ENCODE results near the gene FMNL2. TPM values are rescaled to one million over a fixed set of nuclear protein-coding genes. Genes with fewer than 3 reads are reported as not detected.

The FMNL2 gene
- total and polyA plus RNA-seq, 4 donors = 1.5 to 9.3 (median 5.1) TPM

- TF ChIP-seq TAF1 (conservative IDR thresholded peaks at IDR 0.05) = no peak
These were observed 40.2 kb downstream of the FMNL2 start (continued) for GRCh38 chr2:152375174-152375573.

DNA sequence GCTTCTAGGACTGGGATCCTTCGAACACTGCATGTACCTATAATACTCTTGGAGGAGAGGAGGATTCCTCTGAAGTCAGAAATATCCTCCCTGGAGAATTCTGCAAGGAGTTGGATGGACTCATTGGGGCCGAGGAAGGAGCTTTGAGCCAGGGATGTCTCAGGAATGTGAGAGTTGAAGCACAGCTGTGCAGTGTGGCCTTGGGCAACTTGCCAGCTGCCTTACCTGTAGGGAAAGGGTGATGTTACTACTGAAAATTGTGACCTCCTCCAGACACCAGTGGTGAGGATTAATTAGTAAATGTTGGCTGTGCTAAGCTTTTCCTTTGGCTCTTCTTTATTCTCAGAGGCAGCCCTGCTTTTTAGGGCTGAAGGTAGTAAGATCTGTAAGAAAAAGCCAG is 41.4 kb downstream of the FMNL2 start:
- Histone ChIP-seq H3K9ac (ENCODE audit: low read depth in 1 of 2, low read length in 2 of 2) (no peak overlapping the region), H3K4me1 (ENCODE audit: control insufficient read depth in 4 of 4, insufficient read depth in 4 of 4, low read length in 3 of 4) (peaks cover 0 to 1% (median 0%) of the 10 kb centered on the region in 4 donors), H3K4me3 (ENCODE audit: low read depth in 1 of 3, low read length in 3 of 3) (no peak overlapping the region), H3K27ac (ENCODE audit: low read depth in 1 of 2, low read length in 2 of 2) (no peak overlapping the region), H3K36me3 (ENCODE audit: control insufficient read depth in 4 of 4, insufficient read depth in 3 of 4, low read depth in 1 of 4, low read length in 3 of 4) (no peaks in the 10 kb centered on the region), H3K27me3 (ENCODE audit: control insufficient read depth in 4 of 4, insufficient read depth in 4 of 4, low read length in 3 of 4) (no peaks in the 10 kb centered on the region), H3K9me3 (ENCODE audit: control insufficient read depth in 4 of 4, low read length in 3 of 4) (no peaks in the 10 kb centered on the region)
- no peak for DNase-seq (ENCODE audit: low spot score)
- WGBS = 87% methylated on average over 2 of the region's 2 CpGs
- TF ChIP-seq RAD21 (IDR thresholded peaks at IDR 0.05) = no peak
- TF ChIP-seq NR2F2 (IDR thresholded peaks at IDR 0.05) = no peak
- TF ChIP-seq, protein P1, sequence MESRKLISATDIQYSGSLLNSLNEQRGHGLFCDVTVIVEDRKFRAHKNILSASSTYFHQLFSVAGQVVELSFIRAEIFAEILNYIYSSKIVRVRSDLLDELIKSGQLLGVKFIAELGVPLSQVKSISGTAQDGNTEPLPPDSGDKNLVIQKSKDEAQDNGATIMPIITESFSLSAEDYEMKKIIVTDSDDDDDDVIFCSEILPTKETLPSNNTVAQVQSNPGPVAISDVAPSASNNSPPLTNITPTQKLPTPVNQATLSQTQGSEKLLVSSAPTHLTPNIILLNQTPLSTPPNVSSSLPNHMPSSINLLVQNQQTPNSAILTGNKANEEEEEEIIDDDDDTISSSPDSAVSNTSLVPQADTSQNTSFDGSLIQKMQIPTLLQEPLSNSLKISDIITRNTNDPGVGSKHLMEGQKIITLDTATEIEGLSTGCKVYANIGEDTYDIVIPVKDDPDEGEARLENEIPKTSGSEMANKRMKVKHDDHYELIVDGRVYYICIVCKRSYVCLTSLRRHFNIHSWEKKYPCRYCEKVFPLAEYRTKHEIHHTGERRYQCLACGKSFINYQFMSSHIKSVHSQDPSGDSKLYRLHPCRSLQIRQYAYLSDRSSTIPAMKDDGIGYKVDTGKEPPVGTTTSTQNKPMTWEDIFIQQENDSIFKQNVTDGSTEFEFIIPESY (IDR thresholded peaks at IDR 0.05) = no peak
- TF ChIP-seq, protein P2, sequence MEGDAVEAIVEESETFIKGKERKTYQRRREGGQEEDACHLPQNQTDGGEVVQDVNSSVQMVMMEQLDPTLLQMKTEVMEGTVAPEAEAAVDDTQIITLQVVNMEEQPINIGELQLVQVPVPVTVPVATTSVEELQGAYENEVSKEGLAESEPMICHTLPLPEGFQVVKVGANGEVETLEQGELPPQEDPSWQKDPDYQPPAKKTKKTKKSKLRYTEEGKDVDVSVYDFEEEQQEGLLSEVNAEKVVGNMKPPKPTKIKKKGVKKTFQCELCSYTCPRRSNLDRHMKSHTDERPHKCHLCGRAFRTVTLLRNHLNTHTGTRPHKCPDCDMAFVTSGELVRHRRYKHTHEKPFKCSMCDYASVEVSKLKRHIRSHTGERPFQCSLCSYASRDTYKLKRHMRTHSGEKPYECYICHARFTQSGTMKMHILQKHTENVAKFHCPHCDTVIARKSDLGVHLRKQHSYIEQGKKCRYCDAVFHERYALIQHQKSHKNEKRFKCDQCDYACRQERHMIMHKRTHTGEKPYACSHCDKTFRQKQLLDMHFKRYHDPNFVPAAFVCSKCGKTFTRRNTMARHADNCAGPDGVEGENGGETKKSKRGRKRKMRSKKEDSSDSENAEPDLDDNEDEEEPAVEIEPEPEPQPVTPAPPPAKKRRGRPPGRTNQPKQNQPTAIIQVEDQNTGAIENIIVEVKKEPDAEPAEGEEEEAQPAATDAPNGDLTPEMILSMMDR (IDR thresholded peaks at IDR 0.05; ENCODE audit: low read depth, low read length, missing input control) = no peak
- TF ChIP-seq HNF4A (conservative IDR thresholded peaks at IDR 0.05) = no peak
- TF ChIP-seq, protein P3, sequence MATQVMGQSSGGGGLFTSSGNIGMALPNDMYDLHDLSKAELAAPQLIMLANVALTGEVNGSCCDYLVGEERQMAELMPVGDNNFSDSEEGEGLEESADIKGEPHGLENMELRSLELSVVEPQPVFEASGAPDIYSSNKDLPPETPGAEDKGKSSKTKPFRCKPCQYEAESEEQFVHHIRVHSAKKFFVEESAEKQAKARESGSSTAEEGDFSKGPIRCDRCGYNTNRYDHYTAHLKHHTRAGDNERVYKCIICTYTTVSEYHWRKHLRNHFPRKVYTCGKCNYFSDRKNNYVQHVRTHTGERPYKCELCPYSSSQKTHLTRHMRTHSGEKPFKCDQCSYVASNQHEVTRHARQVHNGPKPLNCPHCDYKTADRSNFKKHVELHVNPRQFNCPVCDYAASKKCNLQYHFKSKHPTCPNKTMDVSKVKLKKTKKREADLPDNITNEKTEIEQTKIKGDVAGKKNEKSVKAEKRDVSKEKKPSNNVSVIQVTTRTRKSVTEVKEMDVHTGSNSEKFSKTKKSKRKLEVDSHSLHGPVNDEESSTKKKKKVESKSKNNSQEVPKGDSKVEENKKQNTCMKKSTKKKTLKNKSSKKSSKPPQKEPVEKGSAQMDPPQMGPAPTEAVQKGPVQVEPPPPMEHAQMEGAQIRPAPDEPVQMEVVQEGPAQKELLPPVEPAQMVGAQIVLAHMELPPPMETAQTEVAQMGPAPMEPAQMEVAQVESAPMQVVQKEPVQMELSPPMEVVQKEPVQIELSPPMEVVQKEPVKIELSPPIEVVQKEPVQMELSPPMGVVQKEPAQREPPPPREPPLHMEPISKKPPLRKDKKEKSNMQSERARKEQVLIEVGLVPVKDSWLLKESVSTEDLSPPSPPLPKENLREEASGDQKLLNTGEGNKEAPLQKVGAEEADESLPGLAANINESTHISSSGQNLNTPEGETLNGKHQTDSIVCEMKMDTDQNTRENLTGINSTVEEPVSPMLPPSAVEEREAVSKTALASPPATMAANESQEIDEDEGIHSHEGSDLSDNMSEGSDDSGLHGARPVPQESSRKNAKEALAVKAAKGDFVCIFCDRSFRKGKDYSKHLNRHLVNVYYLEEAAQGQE (IDR thresholded peaks at IDR 0.05) = no peak
- no peak for TF ChIP-seq FOXA1 (IDR thresholded peaks at IDR 0.05)
- no peak for TF ChIP-seq TAF1 (conservative IDR thresholded peaks at IDR 0.05)
- TF ChIP-seq HNF4G (IDR thresholded peaks at IDR 0.05) = no peak
- TF ChIP-seq, protein P4, sequence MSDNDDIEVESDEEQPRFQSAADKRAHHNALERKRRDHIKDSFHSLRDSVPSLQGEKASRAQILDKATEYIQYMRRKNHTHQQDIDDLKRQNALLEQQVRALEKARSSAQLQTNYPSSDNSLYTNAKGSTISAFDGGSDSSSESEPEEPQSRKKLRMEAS (IDR thresholded peaks at IDR 0.05) = no peak
- TF ChIP-seq GABPA (IDR thresholded peaks at IDR 0.05 in 1 of 2, conservative IDR thresholded peaks at IDR 0.05 in 1 of 2) = no peak
- TF ChIP-seq, protein P5, sequence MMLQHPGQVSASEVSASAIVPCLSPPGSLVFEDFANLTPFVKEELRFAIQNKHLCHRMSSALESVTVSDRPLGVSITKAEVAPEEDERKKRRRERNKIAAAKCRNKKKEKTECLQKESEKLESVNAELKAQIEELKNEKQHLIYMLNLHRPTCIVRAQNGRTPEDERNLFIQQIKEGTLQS (IDR thresholded peaks at IDR 0.05) = no peak
- no peak for TF ChIP-seq RXRA (IDR thresholded peaks at IDR 0.05)
- TF ChIP-seq SP1 (IDR thresholded peaks at IDR 0.05) = no peak
- TF ChIP-seq FOXA2 (IDR thresholded peaks at IDR 0.05) = no peak
- TF ChIP-seq YY1 (IDR thresholded peaks at IDR 0.05) = no peak
- no peak for TF ChIP-seq JUND (IDR thresholded peaks at IDR 0.05)
